ENCODE measurements around the gene HKDC1.

DNA sequence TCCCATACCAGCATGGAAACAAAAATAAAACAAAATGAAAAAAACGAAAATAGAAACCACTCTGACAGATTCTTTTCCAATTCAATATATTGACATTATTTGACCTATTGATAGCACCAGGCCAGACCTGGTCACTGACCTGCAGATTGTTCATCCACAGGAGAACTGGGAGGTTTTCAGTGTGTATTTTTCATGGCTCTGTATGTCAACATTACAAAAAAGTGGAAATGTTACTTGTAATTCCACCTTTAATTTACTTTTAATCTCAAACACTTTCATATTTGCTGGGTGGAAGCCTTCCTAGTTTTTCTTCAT lies 2.9 kb downstream of the HKDC1 start:
- TF ChIP-seq FOXK2 (IDR thresholded peaks at IDR 0.05) (no peak), USF2 (IDR thresholded peaks at IDR 0.05; ENCODE audit: borderline replicate concordance, low read depth, low read length) (no peak), EP300 (IDR thresholded peaks at IDR 0.05; ENCODE audit: borderline replicate concordance in 1 of 2, control insufficient read depth in 1 of 2, low read depth in 2 of 2, low read length in 2 of 2) (no peak), MTA2 (IDR thresholded peaks at IDR 0.05; ENCODE audit: low read depth) (no peak), SMC3 (IDR thresholded peaks at IDR 0.05; ENCODE audit: borderline replicate concordance, low read length) (no peak), EZH2 (IDR thresholded peaks at IDR 0.05; ENCODE audit: borderline replicate concordance, control insufficient read depth, low read depth, low read length) (no peak), EGR1 (IDR thresholded peaks at IDR 0.05; ENCODE audit: borderline replicate concordance in 1 of 2, low read depth in 2 of 2, low read length in 2 of 2) (no peak), RBBP5 (conservative IDR thresholded peaks at IDR 0.05) (no peak), RCOR1 (conservative IDR thresholded peaks at IDR 0.05; ENCODE audit: low read depth, low read length) (no peak), TCF12 (IDR thresholded peaks at IDR 0.05; ENCODE audit: low read depth, low read length) (no peak)
- TF ChIP-seq, protein P1, sequence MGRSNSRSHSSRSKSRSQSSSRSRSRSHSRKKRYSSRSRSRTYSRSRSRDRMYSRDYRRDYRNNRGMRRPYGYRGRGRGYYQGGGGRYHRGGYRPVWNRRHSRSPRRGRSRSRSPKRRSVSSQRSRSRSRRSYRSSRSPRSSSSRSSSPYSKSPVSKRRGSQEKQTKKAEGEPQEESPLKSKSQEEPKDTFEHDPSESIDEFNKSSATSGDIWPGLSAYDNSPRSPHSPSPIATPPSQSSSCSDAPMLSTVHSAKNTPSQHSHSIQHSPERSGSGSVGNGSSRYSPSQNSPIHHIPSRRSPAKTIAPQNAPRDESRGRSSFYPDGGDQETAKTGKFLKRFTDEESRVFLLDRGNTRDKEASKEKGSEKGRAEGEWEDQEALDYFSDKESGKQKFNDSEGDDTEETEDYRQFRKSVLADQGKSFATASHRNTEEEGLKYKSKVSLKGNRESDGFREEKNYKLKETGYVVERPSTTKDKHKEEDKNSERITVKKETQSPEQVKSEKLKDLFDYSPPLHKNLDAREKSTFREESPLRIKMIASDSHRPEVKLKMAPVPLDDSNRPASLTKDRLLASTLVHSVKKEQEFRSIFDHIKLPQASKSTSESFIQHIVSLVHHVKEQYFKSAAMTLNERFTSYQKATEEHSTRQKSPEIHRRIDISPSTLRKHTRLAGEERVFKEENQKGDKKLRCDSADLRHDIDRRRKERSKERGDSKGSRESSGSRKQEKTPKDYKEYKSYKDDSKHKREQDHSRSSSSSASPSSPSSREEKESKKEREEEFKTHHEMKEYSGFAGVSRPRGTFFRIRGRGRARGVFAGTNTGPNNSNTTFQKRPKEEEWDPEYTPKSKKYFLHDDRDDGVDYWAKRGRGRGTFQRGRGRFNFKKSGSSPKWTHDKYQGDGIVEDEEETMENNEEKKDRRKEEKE (IDR thresholded peaks at IDR 0.05) = no peak
- TF ChIP-seq, protein P2, sequence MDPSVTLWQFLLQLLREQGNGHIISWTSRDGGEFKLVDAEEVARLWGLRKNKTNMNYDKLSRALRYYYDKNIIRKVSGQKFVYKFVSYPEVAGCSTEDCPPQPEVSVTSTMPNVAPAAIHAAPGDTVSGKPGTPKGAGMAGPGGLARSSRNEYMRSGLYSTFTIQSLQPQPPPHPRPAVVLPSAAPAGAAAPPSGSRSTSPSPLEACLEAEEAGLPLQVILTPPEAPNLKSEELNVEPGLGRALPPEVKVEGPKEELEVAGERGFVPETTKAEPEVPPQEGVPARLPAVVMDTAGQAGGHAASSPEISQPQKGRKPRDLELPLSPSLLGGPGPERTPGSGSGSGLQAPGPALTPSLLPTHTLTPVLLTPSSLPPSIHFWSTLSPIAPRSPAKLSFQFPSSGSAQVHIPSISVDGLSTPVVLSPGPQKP (IDR thresholded peaks at IDR 0.05; ENCODE audit: low read depth, low read length) = no peak
- TF ChIP-seq, protein P3, sequence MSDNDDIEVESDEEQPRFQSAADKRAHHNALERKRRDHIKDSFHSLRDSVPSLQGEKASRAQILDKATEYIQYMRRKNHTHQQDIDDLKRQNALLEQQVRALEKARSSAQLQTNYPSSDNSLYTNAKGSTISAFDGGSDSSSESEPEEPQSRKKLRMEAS (IDR thresholded peaks at IDR 0.05; ENCODE audit: low read depth, low read length) = no peak
- TF ChIP-seq, protein P4, sequence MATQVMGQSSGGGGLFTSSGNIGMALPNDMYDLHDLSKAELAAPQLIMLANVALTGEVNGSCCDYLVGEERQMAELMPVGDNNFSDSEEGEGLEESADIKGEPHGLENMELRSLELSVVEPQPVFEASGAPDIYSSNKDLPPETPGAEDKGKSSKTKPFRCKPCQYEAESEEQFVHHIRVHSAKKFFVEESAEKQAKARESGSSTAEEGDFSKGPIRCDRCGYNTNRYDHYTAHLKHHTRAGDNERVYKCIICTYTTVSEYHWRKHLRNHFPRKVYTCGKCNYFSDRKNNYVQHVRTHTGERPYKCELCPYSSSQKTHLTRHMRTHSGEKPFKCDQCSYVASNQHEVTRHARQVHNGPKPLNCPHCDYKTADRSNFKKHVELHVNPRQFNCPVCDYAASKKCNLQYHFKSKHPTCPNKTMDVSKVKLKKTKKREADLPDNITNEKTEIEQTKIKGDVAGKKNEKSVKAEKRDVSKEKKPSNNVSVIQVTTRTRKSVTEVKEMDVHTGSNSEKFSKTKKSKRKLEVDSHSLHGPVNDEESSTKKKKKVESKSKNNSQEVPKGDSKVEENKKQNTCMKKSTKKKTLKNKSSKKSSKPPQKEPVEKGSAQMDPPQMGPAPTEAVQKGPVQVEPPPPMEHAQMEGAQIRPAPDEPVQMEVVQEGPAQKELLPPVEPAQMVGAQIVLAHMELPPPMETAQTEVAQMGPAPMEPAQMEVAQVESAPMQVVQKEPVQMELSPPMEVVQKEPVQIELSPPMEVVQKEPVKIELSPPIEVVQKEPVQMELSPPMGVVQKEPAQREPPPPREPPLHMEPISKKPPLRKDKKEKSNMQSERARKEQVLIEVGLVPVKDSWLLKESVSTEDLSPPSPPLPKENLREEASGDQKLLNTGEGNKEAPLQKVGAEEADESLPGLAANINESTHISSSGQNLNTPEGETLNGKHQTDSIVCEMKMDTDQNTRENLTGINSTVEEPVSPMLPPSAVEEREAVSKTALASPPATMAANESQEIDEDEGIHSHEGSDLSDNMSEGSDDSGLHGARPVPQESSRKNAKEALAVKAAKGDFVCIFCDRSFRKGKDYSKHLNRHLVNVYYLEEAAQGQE (IDR thresholded peaks at IDR 0.05; ENCODE audit: low read depth, low read length) = no peak

All from GM12878 (cell line).